ENCODE results near the gene PPME1.

PPME1 gene

GRCh38 chr11:74282914-74283371 is 111.9 kb downstream of the PPME1 start:
- DNase-seq: no peak

- no peak for DNase-seq
These were observed 112.6 kb downstream of the PPME1 start for GRCh38 chr11:74283580-74284180.

- no peak for DNase-seq
These were observed 113.4 kb downstream of the PPME1 start for GRCh38 chr11:74284466-74284865.

GRCh38 chr11:74288161-74288560 is 117.1 kb downstream of the PPME1 start:
- no peak for DNase-seq

- no peak for DNase-seq
These were observed 117.8 kb downstream of the PPME1 start for GRCh38 chr11:74288911-74289310.

GRCh38 chr11:74297484-74297883 is 126.4 kb downstream of the PPME1 start:
- no peak for DNase-seq

GRCh38 chr11:74299015-74299414 is 127.9 kb downstream of the PPME1 start:
- no peak for DNase-seq
